ENCODE measurements around the gene RAB27A. TPM values are rescaled to one million over a fixed set of nuclear protein-coding genes. Genes with fewer than 3 reads are reported as not detected.

The RAB27A gene
- total and polyA plus RNA-seq, 9 of the 15 experiments (the other 6 are each of a cell fraction or from before 2014, with no cell fraction given): 31.5 to 171 (median 80.4) TPM

GRCh38 chr15:55196458-55197361 is 92.9 kb downstream of the RAB27A start, which contains the start of gene RSL24D1 (continued):
- TF ChIP-seq, protein P1, sequence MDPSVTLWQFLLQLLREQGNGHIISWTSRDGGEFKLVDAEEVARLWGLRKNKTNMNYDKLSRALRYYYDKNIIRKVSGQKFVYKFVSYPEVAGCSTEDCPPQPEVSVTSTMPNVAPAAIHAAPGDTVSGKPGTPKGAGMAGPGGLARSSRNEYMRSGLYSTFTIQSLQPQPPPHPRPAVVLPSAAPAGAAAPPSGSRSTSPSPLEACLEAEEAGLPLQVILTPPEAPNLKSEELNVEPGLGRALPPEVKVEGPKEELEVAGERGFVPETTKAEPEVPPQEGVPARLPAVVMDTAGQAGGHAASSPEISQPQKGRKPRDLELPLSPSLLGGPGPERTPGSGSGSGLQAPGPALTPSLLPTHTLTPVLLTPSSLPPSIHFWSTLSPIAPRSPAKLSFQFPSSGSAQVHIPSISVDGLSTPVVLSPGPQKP (CRISPR knock-in tag; IDR thresholded peaks at IDR 0.05): no peak
- TF ChIP-seq, protein P2, sequence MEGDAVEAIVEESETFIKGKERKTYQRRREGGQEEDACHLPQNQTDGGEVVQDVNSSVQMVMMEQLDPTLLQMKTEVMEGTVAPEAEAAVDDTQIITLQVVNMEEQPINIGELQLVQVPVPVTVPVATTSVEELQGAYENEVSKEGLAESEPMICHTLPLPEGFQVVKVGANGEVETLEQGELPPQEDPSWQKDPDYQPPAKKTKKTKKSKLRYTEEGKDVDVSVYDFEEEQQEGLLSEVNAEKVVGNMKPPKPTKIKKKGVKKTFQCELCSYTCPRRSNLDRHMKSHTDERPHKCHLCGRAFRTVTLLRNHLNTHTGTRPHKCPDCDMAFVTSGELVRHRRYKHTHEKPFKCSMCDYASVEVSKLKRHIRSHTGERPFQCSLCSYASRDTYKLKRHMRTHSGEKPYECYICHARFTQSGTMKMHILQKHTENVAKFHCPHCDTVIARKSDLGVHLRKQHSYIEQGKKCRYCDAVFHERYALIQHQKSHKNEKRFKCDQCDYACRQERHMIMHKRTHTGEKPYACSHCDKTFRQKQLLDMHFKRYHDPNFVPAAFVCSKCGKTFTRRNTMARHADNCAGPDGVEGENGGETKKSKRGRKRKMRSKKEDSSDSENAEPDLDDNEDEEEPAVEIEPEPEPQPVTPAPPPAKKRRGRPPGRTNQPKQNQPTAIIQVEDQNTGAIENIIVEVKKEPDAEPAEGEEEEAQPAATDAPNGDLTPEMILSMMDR (IDR thresholded peaks at IDR 0.05 in 2 of 3, conservative IDR thresholded peaks at IDR 0.05 in 1 of 3; ENCODE audit: insufficient read depth in 2 of 3, low read depth in 1 of 3, low read length in 3 of 3): peak; percentile 59 to 68 (median 62)
- no peak for TF ChIP-seq HMGN3 (IDR thresholded peaks at IDR 0.05; ENCODE audit: borderline replicate concordance, extremely low read depth, insufficient read length, low read depth, low read length)
- no peak for TF ChIP-seq ZNF311 (CRISPR knock-in tag; IDR thresholded peaks at IDR 0.05)
- peak; percentile 54 for TF ChIP-seq ZNF384 (IDR thresholded peaks at IDR 0.05; ENCODE audit: low read depth, low read length)
- TF ChIP-seq MTA3 (IDR thresholded peaks at IDR 0.05; ENCODE audit: borderline replicate concordance): peak; percentile 85; the same call in 1 of the 2 replicates
- TF ChIP-seq NR0B1 (IDR thresholded peaks at IDR 0.05; ENCODE audit: partially characterized antibody): no peak
- no peak for TF ChIP-seq ZNF318 (IDR thresholded peaks at IDR 0.05; ENCODE audit: borderline replicate concordance in 1 of 2, low read depth in 1 of 2)
- peak; percentile 69 for TF ChIP-seq HCFC1 (IDR thresholded peaks at IDR 0.05; ENCODE audit: low read depth, low read length)
- TF ChIP-seq NCOA1 (IDR thresholded peaks at IDR 0.05; ENCODE audit: low read depth): peak; percentile 59
- peak in 1 of 2 experiments; percentile 90; a peak in 2 of 4 replicates for TF ChIP-seq KDM4B (IDR thresholded peaks at IDR 0.05; ENCODE audit: borderline replicate concordance in 2 of 2, low read depth in 1 of 2)
- TF ChIP-seq BHLHE40 (IDR thresholded peaks at IDR 0.05; ENCODE audit: low read length): no peak
- TF ChIP-seq ZKSCAN8 (CRISPR knock-in tag; IDR thresholded peaks at IDR 0.05): peak; percentile 97
